Erythroblast (primary cell): ENCODE results near the gene STYXL1.

Experiments used
- GATA1 ChIP-seq: IDR thresholded peaks from 2 replicates; pipeline ENCODE4 v1.6.1; 2011; ENCODE audit warnings: low read depth, mild to moderate bottlenecking, control low read depth, low read length, moderate library complexity
- POLR2A ChIP-seq: IDR thresholded peaks from 2 replicates; pipeline ENCODE4 v1.6.1; 2011; ENCODE audit warnings: mild to moderate bottlenecking, low read length

- TF ChIP-seq POLR2A (no peak), GATA1 (no peak)
These were observed 24.8 kb downstream of the STYXL1 start for GRCh38 chr7:76023002-76023401.
